ENCODE measurements around the gene APPL1.
"Not testable (repeated sequence)": the region's sequence is repeated elsewhere in the genome, so short reads cannot be mapped to it uniquely, and the experiment has no call there.

Gene APPL1

GRCh38 chr3:57288403-57288802 lies 60.9 kb downstream of the APPL1 start:
- Mint-ChIP-seq H3K27ac (no peak overlapping the region), H3K9me3 (peaks cover 1% of the 10 kb centered on the region), H3K4me3 (no peak overlapping the region), H3K27me3 (peaks cover 8% of the 10 kb centered on the region), H3K36me3 (no peaks in the 10 kb centered on the region), H3K4me1 (no peaks in the 10 kb centered on the region)
- ATAC-seq (ENCODE audit: low read depth) (no peak), DNase-seq (ENCODE audit: low spot score in 2 of 2) (no peak)

DNA sequence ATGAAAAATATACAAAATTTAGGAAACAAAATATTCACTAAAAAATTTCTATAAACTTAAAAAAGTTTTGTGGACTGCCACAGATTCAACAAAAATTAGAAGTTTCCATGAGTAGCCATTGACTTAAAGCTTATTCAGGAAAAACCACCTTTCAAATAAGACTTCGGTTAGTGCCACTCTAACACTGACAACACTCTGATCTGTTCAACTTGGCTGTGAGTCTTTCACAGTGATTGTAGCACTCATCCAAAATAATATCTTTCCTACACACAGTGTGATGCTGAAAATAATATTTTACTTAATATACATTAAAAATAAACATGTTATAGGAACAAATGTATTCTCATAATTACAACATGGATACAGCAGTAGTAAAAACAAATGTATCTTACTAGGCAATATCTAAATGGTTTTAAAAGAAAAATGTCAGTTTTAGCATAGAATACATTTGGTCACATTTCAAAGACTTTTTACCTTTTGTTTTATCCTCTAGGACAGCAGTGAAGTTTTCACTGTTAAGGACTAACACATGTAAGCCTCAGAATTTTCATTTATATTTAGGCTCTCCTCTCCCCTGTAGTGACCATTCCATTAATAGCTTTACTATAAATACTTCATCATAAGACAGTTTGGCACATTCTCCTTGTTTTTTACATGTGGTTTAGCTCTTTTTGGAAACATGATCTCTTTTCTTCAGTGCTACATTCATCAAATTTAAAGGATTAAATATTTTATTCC lies 64.8 kb downstream of the APPL1 start, which contains the start of gene ASB14:
ASB14 (minus strand) TSS at position 527 of the 738 bp plus-strand sequence. CDS start 652 bp downstream, outside the sequence.
- Mint-ChIP-seq H3K4me1 (no peaks in the 10 kb centered on the region), H3K4me3 (no peak within 1 kb of the TSS), H3K27ac (no peak within 1 kb of the TSS), H3K27me3 (peaks cover 13% of the 10 kb centered on the region), H3K9me3 (no peaks in the 10 kb centered on the region), H3K36me3 (no peaks in the 10 kb centered on the region)
- DNase-seq (ENCODE audit: low spot score in 2 of 2), result no peak
- no peak for ATAC-seq (ENCODE audit: low read depth)

DNA sequence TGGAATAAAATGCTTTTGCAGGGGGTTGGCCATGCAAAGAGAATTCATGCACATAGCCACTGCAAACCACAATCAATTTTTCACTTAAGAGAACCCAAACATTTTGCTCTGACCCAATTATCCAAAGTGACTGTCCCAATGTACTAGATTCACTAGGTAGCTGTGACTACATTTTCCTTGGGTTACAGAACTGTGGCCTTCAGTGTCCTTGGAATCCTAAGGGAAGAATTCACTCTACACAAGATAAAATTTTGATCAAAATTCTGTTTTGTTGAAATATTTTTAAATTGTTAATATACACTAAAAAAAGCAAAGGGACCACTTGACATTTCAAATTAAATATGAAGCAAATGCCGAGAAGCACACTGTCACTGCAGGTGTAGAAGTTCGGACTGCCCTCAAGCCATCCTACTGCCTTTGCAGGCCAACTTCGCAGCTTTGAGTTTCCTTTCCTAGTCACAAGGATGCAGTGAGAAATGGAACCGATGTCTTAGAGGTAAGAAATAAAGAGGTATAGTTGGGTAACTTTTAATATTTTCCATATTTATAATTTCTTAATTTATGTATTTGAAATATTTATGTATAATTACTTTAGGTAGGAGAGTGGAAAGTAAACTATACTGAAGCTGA lies 65.5 kb downstream of the APPL1 start:
- ATAC-seq (ENCODE audit: low read depth), result no peak
- Mint-ChIP-seq H3K9me3 (no peaks in the 10 kb centered on the region), H3K27ac (no peak overlapping the region), H3K27me3 (peaks cover 18% of the 10 kb centered on the region), H3K4me3 (no peak overlapping the region), H3K4me1 (no peaks in the 10 kb centered on the region), H3K36me3 (no peaks in the 10 kb centered on the region)
- DNase-seq (ENCODE audit: low spot score in 2 of 2), result no peak

DNA sequence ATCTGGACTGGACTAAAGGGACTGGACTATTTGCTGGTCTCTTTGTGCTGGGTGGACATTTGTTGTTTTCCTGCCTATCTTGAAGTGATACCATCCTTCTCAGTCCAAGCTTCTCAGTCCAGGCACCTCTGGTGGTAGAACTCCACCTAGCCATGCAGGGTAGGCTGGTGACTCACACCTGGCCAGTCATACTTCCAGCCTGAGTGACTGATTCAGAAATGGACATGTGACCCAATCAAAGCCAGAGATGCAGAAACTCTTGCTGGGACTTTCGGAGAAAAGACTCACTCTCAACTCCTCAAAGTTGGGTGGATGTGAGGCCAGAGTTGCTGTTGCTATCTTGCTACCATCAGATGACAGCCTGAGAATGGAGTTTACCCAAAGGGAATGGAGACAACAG lies 70.5 kb downstream of the APPL1 start:
- Mint-ChIP-seq H3K4me3 (no peak overlapping the region), H3K4me1 (no peaks in the 10 kb centered on the region), H3K27ac (no peak overlapping the region), H3K9me3 (no peaks in the 10 kb centered on the region), H3K36me3 (no peaks in the 10 kb centered on the region), H3K27me3 (peaks cover 16% of the 10 kb centered on the region)
- DNase-seq (ENCODE audit: low spot score in 2 of 2) (no peak), ATAC-seq (ENCODE audit: low read depth) (no peak)

DNA sequence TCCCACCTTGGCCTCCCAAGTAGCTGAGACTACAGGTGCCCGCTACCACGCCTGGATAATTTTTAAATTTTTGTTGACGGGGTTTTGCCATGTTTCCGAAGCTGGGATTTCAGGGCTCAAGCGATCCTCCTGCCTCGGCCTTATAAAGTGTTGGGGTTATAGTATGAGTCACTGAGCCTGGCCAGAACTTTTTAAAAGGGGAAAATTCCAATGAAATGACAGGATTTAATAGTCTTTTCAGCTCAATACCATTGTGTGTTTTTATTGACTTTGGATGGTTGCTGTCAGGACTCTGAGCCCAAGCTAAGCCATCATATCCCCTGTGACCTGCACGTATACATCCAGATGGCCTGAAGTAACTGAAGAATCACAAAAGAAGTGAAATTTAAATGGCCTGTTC lies 76.0 kb downstream of the APPL1 start:
- peaks cover 14% of the 10 kb centered on the region for H3K27me3 Mint-ChIP-seq
- H3K27ac Mint-ChIP-seq; H3K4me1 Mint-ChIP-seq; H3K4me3 Mint-ChIP-seq; DNase-seq (ENCODE audit: low spot score in 2 of 2); H3K9me3 Mint-ChIP-seq; H3K36me3 Mint-ChIP-seq; ATAC-seq (ENCODE audit: low read depth): not testable (repeated sequence)

- H3K9me3 Mint-ChIP-seq, result no peaks in the 10 kb centered on the region
- ATAC-seq (ENCODE audit: low read depth), result no peak
- H3K4me1 Mint-ChIP-seq, result no peaks in the 10 kb centered on the region
- DNase-seq (ENCODE audit: low spot score in 2 of 2), result no peak
- no peak overlapping the region for H3K27ac Mint-ChIP-seq
- peaks cover 8% of the 10 kb centered on the region for H3K27me3 Mint-ChIP-seq
- H3K4me3 Mint-ChIP-seq, result no peak overlapping the region
- no peaks in the 10 kb centered on the region for H3K36me3 Mint-ChIP-seq
Observed at GRCh38 chr3:57309769-57310360, 82.3 kb downstream of the APPL1 start.

DNA sequence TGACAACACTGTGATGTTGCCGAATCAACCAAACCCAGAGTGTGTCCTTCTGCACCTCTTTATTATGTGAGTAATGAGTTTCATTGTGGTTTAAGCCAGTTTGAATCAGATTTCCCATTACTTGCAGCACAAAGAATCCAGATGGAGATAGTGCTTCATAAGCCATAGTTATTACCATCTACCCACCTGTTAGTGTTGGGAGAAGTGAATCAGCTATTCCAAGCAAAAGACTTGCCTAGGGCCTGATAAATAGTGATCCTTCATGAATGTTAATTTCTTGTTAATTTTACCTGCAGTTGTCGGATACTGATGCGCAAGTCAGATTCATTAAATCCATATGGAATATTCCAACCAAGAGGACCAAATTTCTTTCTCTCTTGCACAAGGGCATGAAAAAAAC lies 86.7 kb downstream of the APPL1 start:
- DNase-seq (ENCODE audit: low spot score in 2 of 2), result no peak
- H3K4me1 Mint-ChIP-seq, result no peaks in the 10 kb centered on the region
- H3K27ac Mint-ChIP-seq, result no peak overlapping the region
- peaks cover 10% of the 10 kb centered on the region for H3K9me3 Mint-ChIP-seq
- no peaks in the 10 kb centered on the region for H3K36me3 Mint-ChIP-seq
- no peak overlapping the region for H3K4me3 Mint-ChIP-seq
- H3K27me3 Mint-ChIP-seq, result peaks cover 19% of the 10 kb centered on the region
- no peak for ATAC-seq (ENCODE audit: low read depth)

Measured in memory B cell (primary cell).